HG02852 (cell line): ENCODE measurements around the gene NEURL4.
"Not testable (repeated sequence)": the region's sequence is repeated elsewhere in the genome, so short reads cannot be mapped to it uniquely, and the experiment has no call there.

ENCODE experiments used
- ATAC-seq: cut with Tn5 transposase; IDR thresholded peaks from one replicate; pipeline ENCODE4 v1.9.1; 2021; ENCODE audit warnings: mild to moderate bottlenecking, moderate library complexity; ENCODE audit not compliant: unreplicated experiment

The NEURL4 gene

DNA sequence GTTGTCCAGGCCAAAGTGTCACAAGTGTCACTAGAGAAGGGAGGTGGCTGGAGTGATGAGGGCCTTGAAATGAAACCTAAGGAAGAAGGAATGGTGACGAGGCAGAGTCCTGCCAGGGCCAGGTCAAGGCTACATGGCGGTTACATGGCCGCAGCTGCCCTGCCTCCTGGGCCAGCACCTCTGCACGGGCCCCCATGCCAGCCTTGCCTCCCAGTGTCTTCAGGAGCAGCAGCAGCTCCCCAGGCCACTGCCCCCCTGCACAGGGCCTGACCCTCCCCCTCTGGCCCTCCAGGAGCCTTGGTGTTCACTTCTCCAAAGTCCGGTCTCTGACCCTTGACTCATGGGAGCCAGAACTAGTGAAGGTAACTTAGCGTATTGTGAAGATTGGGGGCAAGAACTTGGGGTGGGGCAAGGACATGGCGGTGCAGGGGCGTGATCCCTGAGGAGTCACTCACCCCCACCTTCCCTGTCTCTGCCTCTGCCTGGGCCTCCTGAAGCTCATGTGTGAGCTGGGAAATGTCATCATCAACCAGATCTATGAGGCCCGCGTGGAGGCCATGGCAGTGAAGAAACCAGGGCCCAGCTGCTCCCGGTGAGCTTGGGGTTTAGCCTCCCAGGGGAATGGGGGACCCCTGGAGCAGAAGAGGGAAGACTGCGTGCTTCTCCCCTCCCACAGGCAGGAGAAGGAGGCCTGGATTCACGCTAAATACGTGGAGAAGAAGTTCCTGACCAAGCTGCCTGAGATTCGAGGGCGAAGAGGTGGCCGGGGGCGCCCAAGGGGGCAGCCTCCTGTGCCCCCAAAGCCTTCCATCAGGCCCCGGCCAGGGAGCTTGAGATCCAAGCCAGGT is 18.7 kb upstream of the NEURL4 start:
- ATAC-seq: no peak

DNA sequence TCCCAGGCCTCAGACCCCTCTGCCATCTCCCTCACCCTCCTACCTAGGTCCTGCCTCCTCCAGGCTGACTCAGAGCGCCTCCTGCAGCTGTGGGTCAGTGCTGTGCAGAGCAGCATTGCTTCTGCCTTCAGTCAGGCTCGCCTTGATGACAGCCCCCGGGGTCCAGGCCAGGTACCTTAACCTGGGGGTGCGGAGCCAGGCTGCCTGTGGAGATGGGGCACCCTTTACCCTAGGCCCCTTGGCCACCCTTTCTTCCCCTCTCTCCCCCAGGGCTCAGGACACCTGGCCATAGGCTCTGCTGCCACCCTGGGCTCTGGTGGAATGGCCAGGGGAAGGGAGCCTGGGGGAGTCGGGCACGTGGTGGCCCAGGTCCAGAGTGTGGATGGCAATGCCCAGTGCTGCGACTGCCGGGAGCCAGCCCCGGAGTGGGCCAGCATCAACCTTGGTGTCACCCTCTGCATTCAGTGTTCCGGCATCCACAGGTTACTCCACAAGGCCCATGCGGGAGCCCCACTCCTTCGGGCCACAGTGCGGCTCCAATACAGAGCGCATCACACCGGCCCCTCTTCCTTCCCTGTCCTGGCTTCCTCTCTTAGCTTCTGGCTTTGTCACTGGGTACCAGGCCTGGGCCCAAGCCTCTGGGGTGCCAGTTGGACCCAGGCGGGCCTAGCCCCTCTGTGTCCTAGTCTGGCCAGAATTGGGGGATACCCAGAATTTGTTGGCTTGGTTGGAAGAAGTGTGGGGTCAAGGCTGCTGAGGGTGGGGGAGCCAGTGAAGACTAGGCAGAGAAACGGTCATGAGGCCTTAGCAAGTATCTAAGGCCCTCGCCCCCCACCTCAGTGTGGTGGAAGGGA is 17.9 kb upstream of the NEURL4 start:
- ATAC-seq: no peak

DNA sequence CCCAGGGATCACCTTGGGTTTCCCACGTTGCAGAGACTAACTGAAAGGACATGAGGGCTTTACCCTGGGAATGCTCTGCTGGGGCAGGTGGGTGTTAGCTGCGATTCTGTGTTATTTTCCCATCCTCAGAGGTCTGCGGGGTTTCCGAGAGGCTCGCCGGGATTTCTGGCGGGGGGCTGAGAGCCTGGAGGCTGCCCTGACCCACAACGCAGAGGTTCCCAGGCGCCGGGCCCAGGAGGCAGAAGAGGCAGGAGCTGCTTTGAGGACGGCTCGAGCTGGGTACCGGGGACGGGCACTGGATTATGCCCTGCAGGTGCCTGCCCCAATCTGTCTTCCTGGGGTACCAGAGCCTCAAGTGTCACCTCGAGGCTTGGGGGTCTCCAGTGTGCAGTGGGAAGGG is 14.1 kb upstream of the NEURL4 start:
- no peak for ATAC-seq

DNA sequence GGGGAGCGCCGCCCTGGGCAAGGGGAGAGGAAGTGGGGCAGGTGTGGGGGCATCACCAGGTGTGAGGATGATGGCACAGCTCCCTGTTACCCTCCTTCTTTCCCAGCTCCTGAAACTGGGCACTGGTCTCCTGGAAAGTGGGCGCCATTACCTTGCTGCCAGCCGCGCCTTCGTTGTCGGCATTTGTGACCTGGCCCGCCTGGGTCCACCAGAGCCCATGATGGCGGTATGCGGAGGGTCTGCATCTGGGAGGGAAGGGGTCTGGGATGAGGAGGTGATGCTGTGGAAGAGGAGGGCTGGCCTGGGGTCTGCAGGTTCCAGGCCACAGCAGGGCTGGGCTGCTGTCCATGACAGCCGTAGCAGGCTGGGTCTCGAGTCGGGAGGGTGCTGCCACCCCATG is 12.7 kb upstream of the NEURL4 start:
- no peak for ATAC-seq

DNA sequence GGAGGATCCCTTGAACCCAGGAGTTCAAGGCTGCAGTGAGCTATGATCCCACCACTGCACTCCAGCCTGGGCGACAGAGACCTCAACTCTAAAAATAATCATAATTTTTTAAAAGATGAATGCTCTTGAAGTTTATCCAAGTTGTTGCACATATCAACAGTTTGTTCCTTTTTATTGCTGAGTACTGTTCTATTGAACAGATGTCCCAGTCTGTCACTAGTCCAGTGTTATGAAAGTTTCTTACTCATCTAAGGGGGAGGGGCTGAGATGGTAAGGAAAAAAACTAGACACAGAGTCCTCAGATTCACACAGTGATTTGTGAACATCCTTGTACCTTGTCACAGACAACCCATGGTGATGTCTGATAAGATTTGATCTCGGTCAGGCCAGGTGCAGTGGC is 11.0 kb upstream of the NEURL4 start:
- no peak for ATAC-seq

DNA sequence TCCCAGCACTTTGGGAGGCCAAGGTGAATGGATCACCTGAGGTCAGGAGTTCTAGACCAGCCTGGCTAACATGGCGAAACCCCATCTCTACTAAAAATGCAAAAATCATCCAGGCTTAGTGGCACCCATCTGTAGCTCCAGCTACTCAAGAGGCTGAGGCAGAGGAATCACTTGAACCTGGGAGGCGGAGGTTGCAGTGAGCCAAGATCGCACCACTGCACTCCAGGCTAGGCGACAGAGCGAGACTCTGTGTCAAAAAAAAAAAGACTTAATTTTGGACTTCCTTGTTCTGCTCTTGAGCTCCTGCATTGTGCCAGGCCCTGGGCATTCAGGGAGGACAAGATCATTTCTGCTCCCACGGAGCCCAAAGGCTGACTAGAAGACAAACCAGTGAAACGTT is 8.5 kb upstream of the NEURL4 start:
- not testable (repeated sequence) for ATAC-seq

DNA sequence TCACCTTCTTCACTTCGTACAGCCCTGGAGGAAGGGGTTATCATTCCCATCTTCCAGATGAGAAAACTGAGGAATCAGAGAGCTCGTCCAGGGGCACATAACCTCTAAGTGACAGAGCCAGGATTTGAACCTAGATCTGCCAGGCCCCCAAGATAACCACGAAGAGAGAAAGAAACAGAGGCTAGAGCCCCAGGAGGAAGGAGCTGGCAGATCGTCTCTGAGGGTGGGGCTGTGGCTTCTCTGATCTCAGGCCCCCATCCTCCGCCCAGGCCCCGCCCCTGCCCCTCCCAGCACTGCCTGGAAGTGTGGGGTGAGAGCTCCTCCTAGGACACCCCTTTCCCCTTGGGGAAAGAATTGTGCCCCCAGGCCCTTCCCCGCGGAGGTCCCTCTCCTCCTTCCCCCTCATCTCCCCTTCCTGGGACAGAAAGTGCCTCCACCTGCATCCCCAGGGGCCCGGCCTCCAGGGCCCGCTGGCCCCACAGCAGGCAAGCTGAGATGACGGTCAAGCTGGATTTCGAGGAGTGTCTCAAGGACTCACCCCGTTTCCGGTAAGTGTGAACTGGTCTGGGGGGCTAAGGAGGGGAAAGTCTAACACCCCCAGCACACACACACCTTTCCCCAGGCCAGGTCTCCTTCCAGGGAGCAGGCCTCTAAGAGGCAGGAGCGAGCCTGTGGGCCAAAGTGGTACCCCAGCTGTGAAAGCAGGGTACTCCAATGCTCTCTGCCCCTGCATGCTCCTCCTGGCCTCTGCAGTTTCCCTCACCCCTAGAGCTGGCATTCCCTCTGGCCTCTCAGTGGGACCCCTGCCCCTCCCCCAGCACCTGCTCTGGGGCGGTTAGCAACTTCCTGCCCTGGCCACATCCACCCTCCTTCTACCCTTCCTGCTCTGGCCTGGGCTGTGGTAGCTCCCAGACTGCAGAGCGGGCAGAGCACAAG is 7.4 kb upstream of the NEURL4 start, which contains the start of gene ACAP1:
TSS of gene ACAP1 (plus strand) at position 290 of the 936 bp plus-strand sequence. CDS start at position 496, 206 bp downstream.
- ATAC-seq: peak; percentile 73

DNA sequence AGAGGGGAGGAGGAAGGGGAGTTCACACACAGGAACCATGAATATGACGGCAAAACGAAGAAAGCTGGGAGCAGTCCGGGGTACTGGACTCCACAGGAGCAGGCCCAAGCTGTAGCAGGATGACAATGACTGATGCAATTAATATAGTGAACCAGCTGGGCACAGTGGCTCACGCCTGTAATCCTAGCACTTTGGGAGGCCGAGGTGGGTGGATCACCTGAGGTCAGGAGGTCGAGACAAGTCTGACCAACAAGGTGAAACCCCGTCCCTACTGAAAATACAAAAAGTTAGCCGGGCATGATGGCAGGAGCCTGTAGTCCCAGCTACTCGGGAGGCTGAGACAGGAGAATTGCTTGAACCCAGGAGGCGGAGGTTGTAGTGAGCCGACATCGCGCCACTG is 6.6 kb upstream of the NEURL4 start:
- ATAC-seq: not testable (repeated sequence)

DNA sequence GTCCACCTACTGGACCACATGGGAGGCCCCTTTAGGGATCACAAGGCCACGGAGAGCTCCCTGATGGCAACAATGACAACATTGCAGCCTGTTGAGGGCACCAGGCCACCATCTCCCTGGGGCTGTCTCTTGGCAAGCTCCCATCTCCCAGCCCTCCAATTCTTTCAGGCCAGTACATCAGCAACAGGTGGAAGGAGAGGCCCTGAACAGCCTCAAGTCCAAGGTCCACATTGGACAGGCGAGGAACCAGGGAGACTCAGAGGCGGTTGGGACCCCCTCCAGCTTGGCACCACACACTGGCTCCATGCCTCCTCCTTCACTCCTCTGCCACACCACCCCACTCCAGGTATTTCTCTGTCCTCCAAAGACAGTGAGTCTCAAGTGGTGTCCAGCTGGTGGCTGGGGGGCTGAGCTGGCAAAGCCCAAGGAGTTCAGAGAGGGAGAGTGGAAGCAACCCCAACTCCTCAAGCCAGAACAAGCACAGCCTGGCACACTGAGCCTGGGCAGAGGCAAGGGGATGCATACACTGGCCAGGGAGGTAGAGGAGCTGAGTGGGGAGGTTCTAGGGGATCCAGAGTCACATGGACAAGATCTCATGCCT is 5.9 kb upstream of the NEURL4 start:
- no peak for ATAC-seq

DNA sequence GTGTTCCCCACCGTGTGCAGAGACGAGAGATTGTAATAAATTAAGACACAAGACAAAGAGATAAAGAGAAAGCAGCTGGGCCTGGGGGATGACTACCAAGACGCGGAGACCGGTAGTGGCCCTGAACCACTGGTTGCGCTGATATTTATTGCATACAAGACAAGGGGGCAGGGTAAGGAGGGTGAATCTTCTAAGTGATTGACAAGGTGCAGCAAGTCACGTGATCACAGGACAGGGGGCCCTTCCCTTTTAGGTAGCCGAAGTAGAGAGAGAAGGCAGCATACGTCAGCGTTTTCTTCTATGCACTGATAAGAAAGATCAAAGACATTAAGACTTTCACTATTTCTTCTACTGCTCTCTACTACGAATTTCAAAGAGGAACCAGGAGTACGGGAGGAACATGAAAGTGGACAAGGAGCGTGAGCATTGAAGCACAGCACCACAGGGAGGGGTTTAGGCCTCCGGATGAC is 3.5 kb upstream of the NEURL4 start:
- ATAC-seq: not testable (repeated sequence)

DNA sequence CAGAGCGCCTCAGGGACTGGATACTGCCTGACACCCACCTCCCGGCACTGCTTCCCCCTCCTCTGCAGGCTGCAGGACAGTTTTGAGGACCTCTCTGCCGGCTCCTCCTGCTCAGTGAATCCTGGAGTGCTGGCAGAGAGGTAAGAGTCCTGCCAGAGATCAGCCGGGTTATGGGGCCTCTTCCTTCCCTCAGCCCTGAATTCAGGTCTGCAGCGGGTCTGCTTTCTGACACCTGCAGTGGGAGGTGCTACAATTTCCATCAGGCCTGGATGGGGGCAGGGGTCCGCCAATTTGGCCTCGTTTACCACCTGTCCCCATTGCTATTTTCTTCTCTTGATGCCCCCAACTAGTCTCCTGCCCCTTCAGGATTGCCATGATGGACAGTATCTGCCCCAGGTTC is 3.0 kb upstream of the NEURL4 start:
- no peak for ATAC-seq

DNA sequence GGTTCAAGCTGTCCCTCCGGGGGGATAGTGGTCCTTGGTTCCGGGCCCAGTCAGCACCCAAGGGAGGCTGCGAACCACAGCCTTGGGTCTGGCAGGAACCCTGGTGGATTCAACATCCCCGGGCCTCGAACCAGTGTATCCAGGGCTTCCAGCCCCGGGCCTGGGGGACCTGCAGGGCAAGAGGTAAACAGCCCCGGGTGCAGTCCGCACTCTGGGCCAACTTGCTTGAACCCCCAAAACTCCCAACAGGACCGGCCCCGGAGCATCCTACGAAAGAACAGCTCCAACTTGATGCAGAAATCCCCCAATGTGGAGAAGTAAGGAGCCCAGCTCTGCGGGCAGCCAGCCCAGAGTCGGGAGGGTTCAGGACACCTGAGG is 1.5 kb upstream of the NEURL4 start:
- ATAC-seq: no peak

DNA sequence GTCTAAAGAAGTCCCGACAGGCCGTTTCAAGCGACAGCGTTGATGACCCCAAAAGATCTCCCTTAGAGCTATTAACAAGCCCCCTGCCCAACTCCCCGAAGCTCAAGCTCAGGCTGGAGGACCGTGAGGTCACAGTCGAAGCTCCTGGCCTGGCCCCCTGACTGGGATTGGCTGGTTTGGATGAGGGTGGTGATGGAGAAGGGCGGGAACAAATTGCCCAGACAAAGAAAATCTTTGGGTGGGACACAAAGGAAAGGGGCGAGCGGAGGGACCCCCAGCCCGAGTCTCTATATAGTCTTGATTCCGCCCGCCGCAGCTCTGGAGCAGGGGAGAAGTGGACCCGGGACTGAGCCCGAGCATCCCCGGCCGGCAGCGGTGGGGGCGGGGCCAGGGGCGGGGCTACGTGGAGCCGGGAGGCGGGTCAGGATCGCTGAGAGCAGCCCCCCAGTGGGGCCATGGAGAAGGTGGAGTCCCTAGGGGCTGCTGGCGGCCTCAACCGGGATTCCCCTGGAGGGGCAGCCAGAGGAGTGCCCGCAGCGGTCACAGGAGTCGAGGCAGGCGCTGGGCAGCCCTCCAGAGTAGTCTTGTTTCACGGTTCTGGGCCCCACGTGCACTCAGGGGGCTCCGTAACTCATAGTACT is 982 bp upstream of the NEURL4 start:
- peak; percentile 49 for ATAC-seq

DNA sequence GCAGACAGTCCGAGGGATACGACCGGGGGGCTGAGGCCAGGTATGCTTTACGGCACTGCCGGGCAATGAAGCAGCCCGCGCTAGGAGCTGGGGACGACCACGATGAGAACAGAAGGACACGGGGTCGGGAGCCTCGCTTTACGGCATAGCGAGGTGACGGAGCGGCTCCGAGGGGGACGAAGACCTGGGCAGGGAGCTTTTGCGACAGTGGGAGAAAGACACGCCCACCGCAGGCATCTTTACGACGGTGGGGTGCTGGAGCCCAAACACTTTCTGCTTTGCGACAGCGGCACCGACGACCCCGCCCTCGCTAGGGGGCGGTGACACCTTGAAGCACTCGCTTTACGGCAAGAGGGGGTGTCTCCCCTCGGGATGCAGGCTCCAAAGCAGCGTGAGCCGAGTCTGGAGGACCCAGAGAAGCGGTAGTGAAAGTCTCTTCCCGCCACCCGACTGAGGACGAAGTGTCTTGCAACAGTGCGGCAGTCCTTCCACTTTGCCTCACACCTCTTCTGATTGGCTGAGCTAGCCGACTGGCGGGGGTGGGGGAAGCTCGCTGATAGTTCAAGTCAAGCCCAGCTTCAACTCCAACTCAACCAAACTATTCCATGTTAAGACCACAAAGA is 350 bp upstream of the NEURL4 start:
- peak; percentile 59 for ATAC-seq

DNA sequence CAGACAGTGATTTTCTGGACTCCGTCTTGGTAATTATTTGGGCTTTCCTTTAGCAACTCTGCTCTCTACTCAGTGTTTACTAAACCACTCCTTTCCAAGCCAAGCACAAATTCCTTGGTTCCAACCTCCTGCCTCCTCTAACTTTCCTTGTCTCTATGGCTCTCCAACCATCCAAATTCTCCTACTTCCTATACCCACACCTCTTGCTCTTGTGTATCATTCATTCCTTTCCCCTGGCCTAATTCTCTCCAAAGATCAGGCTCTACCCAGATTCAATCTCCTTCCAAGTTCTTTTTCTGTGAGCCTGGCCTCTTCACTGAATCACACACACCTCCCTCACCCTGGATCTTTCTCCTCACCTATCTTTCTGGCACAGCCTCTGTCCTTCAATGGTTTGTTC is 1.1 kb downstream of the NEURL4 start:
- ATAC-seq: no peak

DNA sequence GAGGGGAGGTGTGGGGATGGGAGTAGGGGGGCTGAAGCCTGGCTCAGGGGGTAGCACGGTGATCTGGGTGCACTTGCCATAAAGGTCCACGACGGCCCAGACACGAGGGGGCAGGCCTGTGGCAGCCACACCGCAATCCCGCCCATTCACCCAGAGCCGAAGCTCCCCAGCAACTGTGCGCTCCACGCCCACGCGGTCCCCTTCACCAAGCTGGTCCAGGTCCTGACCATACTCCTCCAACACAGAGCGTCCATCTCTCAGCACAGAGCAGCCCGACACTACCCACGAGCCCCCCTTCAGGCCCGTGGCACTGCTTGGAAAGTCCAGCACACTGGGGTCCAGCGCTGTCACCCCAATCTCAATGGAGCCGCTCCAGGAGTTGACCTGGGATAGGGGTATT is 1.6 kb downstream of the NEURL4 start:
- ATAC-seq: no peak

DNA sequence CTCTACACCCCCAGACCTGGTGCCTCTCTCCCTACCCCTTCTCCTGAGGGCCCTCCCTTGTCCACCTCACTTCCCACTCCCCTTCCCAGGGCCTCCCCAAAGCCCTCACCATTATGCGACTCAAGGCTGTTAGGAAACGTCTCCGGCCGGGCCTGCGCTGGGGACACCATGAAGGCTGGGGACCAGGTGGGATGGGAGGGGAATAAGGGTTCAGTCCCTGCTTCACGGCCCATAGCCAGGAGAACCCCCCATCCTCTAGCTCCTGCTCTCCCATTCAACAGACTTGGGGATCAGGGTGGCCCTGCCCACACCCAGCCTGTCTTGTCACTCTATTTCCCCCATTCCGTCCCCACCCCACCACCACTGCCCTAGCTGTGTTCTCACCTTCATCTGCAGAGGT is 2.1 kb downstream of the NEURL4 start:
- no peak for ATAC-seq

DNA sequence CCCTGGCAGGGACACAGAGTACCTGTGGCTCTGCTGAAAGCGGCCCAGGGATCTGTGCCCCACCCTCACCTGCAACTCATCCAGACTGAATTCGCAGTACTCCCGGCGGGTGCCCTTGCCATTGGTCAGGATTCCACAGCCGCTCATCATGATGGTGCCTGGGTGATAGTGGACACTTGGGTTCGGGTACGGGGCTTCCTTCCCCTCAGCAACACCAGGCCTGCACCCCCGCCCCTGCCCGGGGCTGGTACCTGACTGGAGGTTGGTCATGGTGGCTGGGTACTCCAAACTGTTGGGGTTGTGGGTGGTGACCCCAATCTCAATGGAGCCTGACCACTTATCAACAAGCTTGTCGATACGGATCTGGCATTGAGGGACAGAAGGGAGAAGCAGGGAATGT is 2.9 kb downstream of the NEURL4 start:
- ATAC-seq: no peak

DNA sequence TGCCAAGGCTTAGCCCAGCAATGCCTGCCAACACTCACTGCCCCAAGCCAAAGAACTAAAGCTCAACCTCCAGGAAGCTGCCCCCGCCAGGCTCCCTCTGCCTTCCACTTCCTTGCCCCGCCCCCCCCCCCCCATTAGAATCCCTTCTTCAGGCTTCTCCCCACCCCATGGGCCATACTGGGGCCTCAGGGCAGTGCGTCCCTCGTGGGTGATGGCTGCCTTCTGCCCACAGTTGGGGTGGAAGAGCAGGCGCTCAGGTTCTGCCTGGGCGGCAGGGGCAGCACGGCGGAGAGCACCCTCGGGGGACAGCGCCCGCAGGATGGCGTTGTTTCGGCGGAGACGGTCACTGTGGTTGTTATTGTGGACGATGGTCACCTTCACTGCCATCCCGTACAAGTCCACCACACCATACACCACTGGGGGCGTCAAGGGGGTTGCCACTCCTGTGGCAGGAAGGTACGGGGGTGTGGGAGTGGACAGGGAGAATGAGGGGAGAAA is 4.1 kb downstream of the NEURL4 start:
- no peak for ATAC-seq
